Measurements from ENCODE around the gene STX1A.
"Not testable (repeated sequence)": the region's sequence is repeated elsewhere in the genome, so short reads cannot be mapped to it uniquely, and the experiment has no call there.

Gene STX1A

GRCh38 chr7:73680501-73680900, 39.0 kb downstream of the STX1A start:
- no peak for DNase-seq

- no peak for DNase-seq
Observed at GRCh38 chr7:73679709-73680108, 39.8 kb downstream of the STX1A start.

- no peak for DNase-seq
Observed at GRCh38 chr7:73678862-73679261, 40.6 kb downstream of the STX1A start.

- DNase-seq: not testable (repeated sequence)
Observed at GRCh38 chr7:73676062-73676461, 43.4 kb downstream of the STX1A start.

GRCh38 chr7:73674468-73675124, 44.9 kb downstream of the STX1A start:
- no peak for DNase-seq

GRCh38 chr7:73671857-73672445, 47.5 kb downstream of the STX1A start:
- no peak for DNase-seq

- DNase-seq: no peak
Observed at GRCh38 chr7:73671322-73671661, 48.2 kb downstream of the STX1A start.

GRCh38 chr7:73669858-73670385, 49.5 kb downstream of the STX1A start:
- DNase-seq: no peak

- DNase-seq: no peak
Observed at GRCh38 chr7:73669288-73669701, 50.2 kb downstream of the STX1A start.

- DNase-seq: no peak
Observed at GRCh38 chr7:73668886-73669230, 50.6 kb downstream of the STX1A start.

GRCh38 chr7:73668103-73668885, 51.2 kb downstream of the STX1A start:
- DNase-seq: no peak

GRCh38 chr7:73667344-73668102, 51.9 kb downstream of the STX1A start, which contains the start of gene VPS37D:
Gene VPS37D (plus strand): TSS chr7:73667831. CDS start chr7:73667959, 128 bp downstream.
- peak; percentile 24 for DNase-seq

GRCh38 chr7:73663033-73663432, 56.4 kb downstream of the STX1A start:
- no peak for DNase-seq

GRCh38 chr7:73660594-73660993, 58.9 kb downstream of the STX1A start:
- DNase-seq: not testable (repeated sequence)

GRCh38 chr7:73659983-73660382, 59.5 kb downstream of the STX1A start:
- DNase-seq: no peak

GRCh38 chr7:73655309-73655708, 64.2 kb downstream of the STX1A start:
- DNase-seq: not testable (repeated sequence)

- DNase-seq: no peak
Observed at GRCh38 chr7:73652541-73652949, 66.9 kb downstream of the STX1A start.

GRCh38 chr7:73650524-73650923, 68.9 kb downstream of the STX1A start:
- no peak for DNase-seq

GRCh38 chr7:73649576-73649975, 69.9 kb downstream of the STX1A start:
- DNase-seq: no peak

Data from NCI-H187 treated with DMSO at 0.1 percent for 48 hours (cell line).